HCT116 (cell line): ENCODE results near the gene NEO1. TPM values are rescaled to one million over a fixed set of nuclear protein-coding genes. Genes with fewer than 3 reads are reported as not detected.

Source experiments
- ATAC-seq: fragments of 200-7000 bp; cut with Tn5 transposase; 2 replicates; pipeline ENCODE4 v1.9.1; 2020; ENCODE audit warnings: mild to moderate bottlenecking, moderate library complexity
- BruUV-seq: library from RNA; stranded (reverse); fragments of 400-500 nt; replicated peaks from 2 replicates; lab custom pipeline; 2021; lab: Mats Ljungman, UMichigan
- CTCF ChIA-PET: fragments of 300-600 bp; sonication (Branson Sonifier 250); formaldehyde crosslinking; loops from one replicate; lab custom pipeline; 2021; ENCODE audit warnings: antibody characterized with exemption; lab: Charles Lee
- POLR2A ChIA-PET: fragments of 300-600, 350-600 bp; sonication (Branson Sonifier 250); formaldehyde crosslinking; loops from one replicate; lab custom pipeline; 2021; ENCODE audit warnings: antibody characterized with exemption; lab: Charles Lee
- RAD21 ChIA-PET, 2 experiments: fragments of 300-600 bp; sonication (Branson Sonifier 250); formaldehyde crosslinking; loops; one replicate each; lab custom pipeline; 2023; ENCODE audit warnings: low total read pairs in 2 of 2; ENCODE audit not compliant: uncharacterized antibody in 2 of 2, unreplicated experiment in 2 of 2, low non-redundant PET in 1 of 2; lab: Charles Lee
- DNase-seq: peaks from one replicate; pipeline ENCODE4 v3.0.0-alpha.2; 2010; ENCODE audit warnings: low read depth, low spot score
- H2AFZ ChIP-seq: fragments of 200-600 bp; shearing (Covaris generic), sonication (generic); 2 replicates; pipeline ENCODE4 v1.6.1; 2017; ENCODE audit warnings: low read depth, mixed run types, mixed read lengths, antibody characterized with exemption, low read length; ENCODE audit not compliant: poor library complexity, severe bottlenecking
- H3K27ac ChIP-seq: 2 replicates; pipeline ENCODE4 v1.5.1; 2012; ENCODE audit warnings: low read depth, low read length
- H3K27me3 ChIP-seq: fragments of 200-600 bp; sonication (generic); 2 replicates; pipeline ENCODE4 v1.6.1; 2016; ENCODE audit warnings: mixed run types, low read length, mixed read lengths; ENCODE audit not compliant: insufficient read depth
- H3K36me3 ChIP-seq, 2 experiments: fragments of 200-500 bp in 1 of 2; fragments of 200-600 bp in 1 of 2; sonication (Bioruptor generic) in 1 of 2; sonication (generic) in 1 of 2; 2 replicates each; pipeline versions ENCODE4 v1.5.1 to v1.6.1; 2014 to 2016; ENCODE audit warnings: low read length in 2 of 2, inconsistent platforms in 1 of 2, mixed read lengths in 1 of 2, mixed run types in 1 of 2; ENCODE audit not compliant: insufficient read depth in 2 of 2, control insufficient read depth in 1 of 2
- H3K4me1 ChIP-seq, 2 experiments: fragments of 200-600 bp in 1 of 2; sonication (generic) in 1 of 2; 2 replicates each; pipeline versions ENCODE4 v1.5.1 to v1.6.1; 2012 to 2017; ENCODE audit warnings: low read length in 2 of 2, inconsistent platforms in 1 of 2, mild to moderate bottlenecking in 1 of 2, mixed read lengths in 1 of 2, mixed run types in 1 of 2, moderate library complexity in 1 of 2; ENCODE audit not compliant: insufficient read depth in 2 of 2, control insufficient read depth in 1 of 2
- H3K4me2 ChIP-seq: fragments of 200-600 bp; sonication (generic); 2 replicates; pipeline ENCODE4 v1.6.1; 2017; ENCODE audit warnings: mixed run types, low read length, mixed read lengths
- H3K4me3 ChIP-seq, 2 experiments: fragments of 200-600 bp in 1 of 2; sonication (generic) in 1 of 2; replicated peaks in 1 of 2; 2 replicates each; pipeline ENCODE4 v1.5.1; 2011 to 2016; ENCODE audit warnings: low read length in 2 of 2, control low read depth in 1 of 2, low read depth in 1 of 2, mild to moderate bottlenecking in 1 of 2, mixed read lengths in 1 of 2, mixed run types in 1 of 2
- H3K79me2 ChIP-seq: fragments of 200-600 bp; sonication (generic); 2 replicates; pipeline ENCODE4 v1.6.1; 2017; ENCODE audit warnings: mild to moderate bottlenecking, mixed run types, low read length, moderate library complexity, mixed read lengths; ENCODE audit not compliant: insufficient read depth
- H3K9ac ChIP-seq: fragments of 200-600 bp; sonication (generic); 2 replicates; pipeline ENCODE4 v1.6.1; 2016; ENCODE audit warnings: low read length, mixed read lengths
- H3K9me2 ChIP-seq: fragments of 200-600 bp; sonication (generic), shearing (Covaris generic); 2 replicates; pipeline ENCODE4 v1.6.1; 2017; ENCODE audit warnings: mixed run types, mild to moderate bottlenecking, moderate library complexity; ENCODE audit not compliant: insufficient read depth
- H3K9me3 ChIP-seq, 2 experiments: fragments of 200-500 bp in 1 of 2; fragments of 200-600 bp in 1 of 2; sonication (Bioruptor generic) in 1 of 2; sonication (generic) in 1 of 2; 2 replicates each; pipeline ENCODE4 v1.6.1; 2014 to 2017; ENCODE audit warnings: low read length in 2 of 2, mixed read lengths in 2 of 2, inconsistent platforms in 1 of 2, low read depth in 1 of 2, mild to moderate bottlenecking in 1 of 2, mixed run types in 1 of 2, moderate library complexity in 1 of 2; ENCODE audit not compliant: control insufficient read depth in 1 of 2, insufficient read depth in 1 of 2
- H4K20me1 ChIP-seq: fragments of 200-600 bp; sonication (generic), shearing (Covaris generic); 2 replicates; pipeline ENCODE4 v1.6.1; 2017; ENCODE audit warnings: mixed run types, mild to moderate bottlenecking, moderate library complexity; ENCODE audit not compliant: insufficient read depth
- EZH2 ChIP-seq: fragments of 200-600 bp; sonication (generic); IDR thresholded peaks from 2 replicates; pipeline ENCODE4 v1.6.1; 2017; ENCODE audit warnings: antibody characterized with exemption, mixed run types
- POLR2AphosphoS5 ChIP-seq: IDR thresholded peaks from 2 replicates; pipeline ENCODE4 v1.6.1; 2011; ENCODE audit warnings: mild to moderate bottlenecking, low read depth, low read length, moderate library complexity
- TCF7L2 ChIP-seq: IDR thresholded peaks from 2 replicates; pipeline ENCODE4 v1.7.0; 2011; ENCODE audit warnings: borderline replicate concordance, inconsistent platforms; ENCODE audit not compliant: insufficient read depth, insufficient read length; ENCODE audit errors: extremely low read depth
- ZFX ChIP-seq: fragments of 450-650 bp; IDR thresholded peaks from 2 replicates; pipeline ENCODE4 v1.6.1; 2017
- intact Hi-C: fragments of 100-400 bp; cut with micrococcal nuclease; formaldehyde crosslinking; loops from 2 replicates; pipeline ENCODE4 v1.10.0; 2022
- total RNA-seq: library from RNA; stranded (reverse); gene quantifications from one replicate; pipeline ENCODE4 v1.2.1, GENCODE V29; 2021; ENCODE audit not compliant: unreplicated experiment
- TF ChIP-seq, protein P1 (sequence below): IDR thresholded peaks from 2 replicates; pipeline ENCODE4 v1.6.1; 2012
- TF ChIP-seq, protein P2 (sequence below): IDR thresholded peaks from 2 replicates; pipeline ENCODE4 v1.6.1; 2012; ENCODE audit warnings: low read depth

Gene NEO1
- total RNA-seq, 1 experiment from 2014 or later = 30.0 TPM

DNA sequence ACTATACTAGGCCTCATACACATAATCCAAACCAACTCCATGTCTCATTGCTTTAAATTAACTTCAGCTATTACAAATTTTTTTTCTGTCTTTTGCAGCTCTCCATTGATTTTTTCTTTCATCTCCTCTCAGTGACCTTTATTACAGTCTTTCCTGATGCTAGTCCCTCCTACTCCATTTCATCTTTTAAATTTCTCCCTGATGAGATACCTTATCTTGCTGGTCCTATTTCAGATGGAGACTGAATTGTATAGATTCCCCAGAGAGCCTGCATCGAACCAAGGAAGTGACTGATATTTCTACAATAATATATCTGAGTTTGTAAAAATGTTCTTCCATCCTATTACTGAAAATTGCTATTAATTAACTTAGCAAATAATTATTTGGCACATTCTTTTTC lies 45.7 kb upstream of the NEO1 start (continued):
- no peak for TF ChIP-seq TCF7L2
- no peak for TF ChIP-seq EZH2
- TF ChIP-seq, protein P1, sequence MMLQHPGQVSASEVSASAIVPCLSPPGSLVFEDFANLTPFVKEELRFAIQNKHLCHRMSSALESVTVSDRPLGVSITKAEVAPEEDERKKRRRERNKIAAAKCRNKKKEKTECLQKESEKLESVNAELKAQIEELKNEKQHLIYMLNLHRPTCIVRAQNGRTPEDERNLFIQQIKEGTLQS = no peak
- TF ChIP-seq ZFX = no peak
- TF ChIP-seq POLR2AphosphoS5 = no peak

DNA sequence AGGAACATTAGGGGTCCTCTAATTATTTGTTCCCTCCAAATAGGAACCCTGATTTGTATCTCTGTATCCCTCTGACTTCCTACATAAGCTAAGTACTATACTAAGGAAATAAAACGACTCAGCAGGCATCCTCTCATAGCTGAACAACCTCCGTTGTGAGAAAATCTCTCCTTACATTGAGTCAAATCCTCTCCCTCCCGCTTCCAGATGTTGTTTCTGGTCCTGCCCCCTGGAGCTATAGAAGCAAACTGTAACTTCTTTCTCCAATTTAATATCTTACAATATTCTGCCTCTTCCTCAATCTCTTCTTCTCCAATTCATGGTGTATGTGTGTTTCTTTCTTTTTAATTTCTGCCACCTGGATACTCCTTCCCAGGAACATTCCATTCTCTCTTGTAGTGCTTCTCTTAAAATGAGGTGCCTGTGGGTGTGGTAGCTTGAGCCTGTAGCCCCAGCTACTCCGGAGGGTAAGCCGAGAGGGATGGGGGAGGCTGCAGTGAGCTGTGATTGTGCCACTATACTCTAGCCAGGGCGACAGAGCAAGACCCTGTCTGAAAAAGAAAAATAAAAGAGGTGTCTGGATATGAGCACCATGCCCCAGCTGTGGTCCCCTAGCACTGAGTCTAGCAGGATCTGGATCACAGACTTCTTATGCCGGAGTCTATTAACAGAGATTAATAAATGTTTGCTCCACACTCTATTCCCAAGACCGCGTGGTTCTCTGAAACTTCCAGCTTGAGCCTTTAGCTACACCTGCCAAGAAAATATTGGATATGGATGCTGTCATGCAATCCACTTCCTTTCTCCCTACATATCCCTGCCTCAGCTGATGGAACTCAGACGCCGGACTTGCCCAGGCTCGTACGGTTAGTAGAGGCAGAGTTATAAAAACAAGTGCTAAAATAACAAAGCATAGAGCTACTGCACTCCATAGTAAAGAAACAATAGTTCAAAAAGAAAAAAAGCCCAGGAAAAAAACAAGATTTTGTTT lies 42.9 kb upstream of the NEO1 start:
- Histone ChIP-seq H3K27me3 (no peaks in the 10 kb centered on the region), H3K4me2 (no peak overlapping the region), H3K4me3 (no peak overlapping the region), H3K9me2 (no peaks in the 10 kb centered on the region), H3K36me3 (no peaks in the 10 kb centered on the region), H3K9me3 (no peaks in the 10 kb centered on the region), H3K4me1 (no peaks in the 10 kb centered on the region), H3K9ac (no peak overlapping the region), H3K79me2 (no peaks in the 10 kb centered on the region), H3K27ac (no peak overlapping the region), H4K20me1 (no peaks in the 10 kb centered on the region), H2AFZ (no peak overlapping the region)
- intact Hi-C loops = no loop called here
- TF ChIP-seq, protein P2, sequence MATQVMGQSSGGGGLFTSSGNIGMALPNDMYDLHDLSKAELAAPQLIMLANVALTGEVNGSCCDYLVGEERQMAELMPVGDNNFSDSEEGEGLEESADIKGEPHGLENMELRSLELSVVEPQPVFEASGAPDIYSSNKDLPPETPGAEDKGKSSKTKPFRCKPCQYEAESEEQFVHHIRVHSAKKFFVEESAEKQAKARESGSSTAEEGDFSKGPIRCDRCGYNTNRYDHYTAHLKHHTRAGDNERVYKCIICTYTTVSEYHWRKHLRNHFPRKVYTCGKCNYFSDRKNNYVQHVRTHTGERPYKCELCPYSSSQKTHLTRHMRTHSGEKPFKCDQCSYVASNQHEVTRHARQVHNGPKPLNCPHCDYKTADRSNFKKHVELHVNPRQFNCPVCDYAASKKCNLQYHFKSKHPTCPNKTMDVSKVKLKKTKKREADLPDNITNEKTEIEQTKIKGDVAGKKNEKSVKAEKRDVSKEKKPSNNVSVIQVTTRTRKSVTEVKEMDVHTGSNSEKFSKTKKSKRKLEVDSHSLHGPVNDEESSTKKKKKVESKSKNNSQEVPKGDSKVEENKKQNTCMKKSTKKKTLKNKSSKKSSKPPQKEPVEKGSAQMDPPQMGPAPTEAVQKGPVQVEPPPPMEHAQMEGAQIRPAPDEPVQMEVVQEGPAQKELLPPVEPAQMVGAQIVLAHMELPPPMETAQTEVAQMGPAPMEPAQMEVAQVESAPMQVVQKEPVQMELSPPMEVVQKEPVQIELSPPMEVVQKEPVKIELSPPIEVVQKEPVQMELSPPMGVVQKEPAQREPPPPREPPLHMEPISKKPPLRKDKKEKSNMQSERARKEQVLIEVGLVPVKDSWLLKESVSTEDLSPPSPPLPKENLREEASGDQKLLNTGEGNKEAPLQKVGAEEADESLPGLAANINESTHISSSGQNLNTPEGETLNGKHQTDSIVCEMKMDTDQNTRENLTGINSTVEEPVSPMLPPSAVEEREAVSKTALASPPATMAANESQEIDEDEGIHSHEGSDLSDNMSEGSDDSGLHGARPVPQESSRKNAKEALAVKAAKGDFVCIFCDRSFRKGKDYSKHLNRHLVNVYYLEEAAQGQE = no peak
- ATAC-seq (no peak), DNase-seq (no peak)
- ChIA-PET POLR2A (no interaction called here), RAD21 (no interaction called here), CTCF (no interaction called here)
- BruUV-seq = no TSS peak
